ENCODE measurements around the gene GLE1. TPM values are rescaled to one million over a fixed set of nuclear protein-coding genes. Genes with fewer than 3 reads are reported as not detected.

GLE1 gene
- total RNA-seq, 2 experiments from 2014 or later, result 52.5 to 54.4 TPM

- Mint-ChIP-seq H3K27ac (peak within 1 kb of the TSS; percentile 97), H3K27me3 (no peaks in the 10 kb centered on the region), H3K36me3 (ENCODE audit: low read depth) (peaks cover 2% of the 10 kb centered on the region), H3K9me3 (ENCODE audit: low read depth) (no peaks in the 10 kb centered on the region), H3K4me3 (no peak within 1 kb of the TSS), H3K4me1 (peaks cover 34% of the 10 kb centered on the region)
- DNase-seq (peak; percentile 98), ATAC-seq (peak; percentile 78)
- POLR2A ChIA-PET, result interaction anchor here (0.9 to 2.2 kb wide), 7 partner anchors 13 to 476 kb away, joined by 3 to 13 read pairs (median 4); partner anchors contain the start of genes GLE1, SH3GLB2 and ZDHHC12
- CTCF ChIA-PET, result interaction anchor here (0.7 to 2.6 kb wide), 4 partner anchors 11 to 116 kb away, joined by 3 to 8 read pairs (median 4); partner anchors contain the start of gene GLE1
- intact Hi-C loops (cut with DNase I, micrococcal nuclease), result loop anchor here (1.0 to 5.0 kb wide), 24 partner anchors 35 to 570 kb away; partner anchors contain the start of genes ODF2 (in 2 of the 2), URM1 (in 2 of the 2), ZDHHC12 (in 2 of the 2) and BBLN (in 1 of the 2)
Observed at GRCh38 chr9:128552153-128552743, 47.7 kb downstream of the GLE1 start, which contains the start of gene SPTAN1. TSS of gene SPTAN1 (plus strand) at chr9:128552587. CDS start at chr9:128566741, 14,154 bp downstream.

DNA sequence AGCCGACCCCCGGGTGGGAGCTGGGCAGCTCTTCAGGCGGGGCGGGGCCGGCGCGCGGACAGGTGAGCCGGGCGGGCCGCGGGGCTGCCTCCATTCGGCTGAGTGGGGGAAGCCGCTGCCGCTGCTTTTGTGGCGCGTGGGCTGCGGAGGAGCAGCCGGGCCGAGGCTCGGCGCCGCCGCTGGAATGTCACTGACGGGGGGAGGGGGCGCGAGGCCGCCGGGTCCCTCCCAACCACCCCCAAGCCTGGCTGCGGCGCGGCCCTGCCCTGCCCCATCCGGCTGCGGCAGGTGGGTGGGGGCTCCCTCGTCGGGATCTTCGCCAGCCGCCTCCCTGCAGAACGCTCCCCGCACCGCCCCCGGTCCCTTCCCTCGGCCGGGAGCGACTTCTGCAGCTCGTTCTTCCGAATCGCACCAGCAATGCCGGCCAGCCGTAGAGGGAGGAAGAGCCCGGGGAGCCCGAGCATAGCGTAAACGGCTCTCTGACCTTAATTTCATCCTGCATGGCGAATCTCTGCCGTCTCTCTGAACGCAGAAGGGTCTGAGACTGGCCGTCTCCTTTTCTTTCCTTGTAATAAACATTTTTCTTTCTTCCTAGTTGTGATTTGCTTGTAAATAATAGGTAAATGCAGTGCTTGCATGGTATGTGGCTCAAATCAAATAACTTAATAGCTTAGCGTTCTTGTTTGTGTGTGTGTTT lies 48.4 kb downstream of the GLE1 start:
- peaks cover 2% of the 10 kb centered on the region for H3K36me3 Mint-ChIP-seq (ENCODE audit: low read depth)
- peak; percentile 14 for ATAC-seq
- peaks cover 37% of the 10 kb centered on the region for H3K4me1 Mint-ChIP-seq
- no peaks in the 10 kb centered on the region for H3K9me3 Mint-ChIP-seq (ENCODE audit: low read depth)
- intact Hi-C loops (cut with DNase I, micrococcal nuclease), result loop anchor here (1.0 to 5.0 kb wide), 25 partner anchors 34 to 571 kb away; partner anchors contain the start of genes ODF2 (in 2 of the 2), URM1 (in 2 of the 2), ZDHHC12 (in 2 of the 2) and BBLN (in 1 of the 2)
- no peak overlapping the region for H3K4me3 Mint-ChIP-seq
- no peak overlapping the region for H3K27ac Mint-ChIP-seq
- ChIA-PET POLR2A (interaction anchor here (0.6 to 2.2 kb wide), 8 partner anchors 12 to 475 kb away, joined by 3 to 13 read pairs (median 4); partner anchors contain the start of genes GLE1, SH3GLB2 and ZDHHC12), CTCF (interaction anchor here (0.6 to 1.1 kb wide), 5 partner anchors 27 to 395 kb away, joined by 3 to 4 read pairs (median 3); partner anchors contain the start of genes DOLK, GLE1 and NUP188)
- no peaks in the 10 kb centered on the region for H3K27me3 Mint-ChIP-seq
- peak; percentile 71 for DNase-seq

GRCh38 chr9:128553728-128554127 lies 49.2 kb downstream of the GLE1 start:
- no peak overlapping the region for H3K4me3 Mint-ChIP-seq
- ChIA-PET CTCF (interaction anchor here (0.6 to 1.4 kb wide), 3 partner anchors 41 to 394 kb away, joined by 3 to 4 read pairs (median 3); partner anchors contain the start of genes DOLK and NUP188), POLR2A (interaction anchor here (0.6 to 2.2 kb wide), 5 partner anchors 12 to 170 kb away, joined by 3 to 13 read pairs (median 4); partner anchors contain the start of genes GLE1 and ZDHHC12)
- ATAC-seq (no peak), DNase-seq (no peak)
- H3K4me1 Mint-ChIP-seq, result peaks cover 46% of the 10 kb centered on the region
- no peak overlapping the region for H3K27ac Mint-ChIP-seq
- no peaks in the 10 kb centered on the region for H3K27me3 Mint-ChIP-seq
- no peaks in the 10 kb centered on the region for H3K9me3 Mint-ChIP-seq (ENCODE audit: low read depth)
- intact Hi-C loops (cut with DNase I, micrococcal nuclease), result loop anchor here (1.0 to 5.0 kb wide), 12 partner anchors 34 to 571 kb away; partner anchors contain the start of genes DOLPP1 (in 1 of the 2), EEIG1 (in 1 of the 2), ENDOG (in 1 of the 2) and KYAT1 (in 1 of the 2)
- H3K36me3 Mint-ChIP-seq (ENCODE audit: low read depth), result peaks cover 2% of the 10 kb centered on the region

GRCh38 chr9:128554155-128554862 lies 49.8 kb downstream of the GLE1 start:
- H3K27ac Mint-ChIP-seq, result no peak overlapping the region
- peaks cover 51% of the 10 kb centered on the region for H3K4me1 Mint-ChIP-seq
- CTCF ChIA-PET, result interaction anchor here (0.7 to 1.4 kb wide), 2 partner anchors 134 to 905 kb away, joined by 3 to 4 read pairs; no protein-coding TSS in a partner anchor
- peak; percentile 58 for DNase-seq
- no peak for ATAC-seq
- no peaks in the 10 kb centered on the region for H3K9me3 Mint-ChIP-seq (ENCODE audit: low read depth)
- H3K4me3 Mint-ChIP-seq, result no peak overlapping the region
- peaks cover 4% of the 10 kb centered on the region for H3K36me3 Mint-ChIP-seq (ENCODE audit: low read depth)
- intact Hi-C loops (cut with DNase I, micrococcal nuclease), result loop anchor here (2.0 to 5.0 kb wide), 8 partner anchors 33 to 572 kb away; partner anchors contain the start of genes EEIG1 (in 1 of the 2), KYAT1 (in 1 of the 2), LRRC8A (in 1 of the 2) and NAIF1 (in 1 of the 2)
- H3K27me3 Mint-ChIP-seq, result no peaks in the 10 kb centered on the region
- POLR2A ChIA-PET, result interaction anchor here (0.7 to 2.2 kb wide), 3 partner anchors 49 to 170 kb away, joined by 4 to 13 read pairs (median 4); partner anchors contain the start of genes GLE1 and ZDHHC12

DNA sequence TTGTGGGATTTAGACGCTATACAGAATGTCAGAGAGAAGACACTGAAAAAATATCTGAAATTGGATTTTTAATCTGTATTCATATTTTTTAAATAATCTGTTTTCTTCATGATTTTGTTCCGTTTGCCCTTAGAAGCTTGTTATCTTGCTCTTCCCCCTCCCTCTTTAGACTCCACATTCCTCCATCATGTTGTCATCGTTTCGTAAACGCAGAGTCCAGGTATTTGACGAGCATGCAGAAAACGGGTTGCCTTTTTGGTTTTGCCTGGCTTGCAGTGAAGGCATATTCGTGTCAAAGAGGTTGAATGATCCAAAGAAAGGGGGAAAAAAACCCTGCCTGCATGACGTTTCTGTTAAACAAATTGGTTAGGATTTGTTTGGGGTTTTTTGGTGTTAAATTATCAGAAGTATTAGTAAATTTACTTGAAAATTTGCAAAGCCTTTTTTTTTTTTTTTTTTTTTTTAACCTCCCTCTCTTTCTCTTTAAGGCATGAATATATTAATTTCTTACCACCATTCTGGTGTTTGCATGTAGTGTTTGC lies 50.7 kb downstream of the GLE1 start:
- intact Hi-C loops (cut with DNase I, micrococcal nuclease), result loop anchor here in 1 of 2 experiments (2.0 kb wide), 1 partner anchor 130 kb away; no protein-coding TSS in a partner anchor
- Mint-ChIP-seq H3K4me3 (no peak overlapping the region), H3K27ac (no peak overlapping the region), H3K27me3 (no peaks in the 10 kb centered on the region), H3K36me3 (ENCODE audit: low read depth) (peaks cover 4% of the 10 kb centered on the region), H3K4me1 (peaks cover 42% of the 10 kb centered on the region), H3K9me3 (ENCODE audit: low read depth) (no peaks in the 10 kb centered on the region)
- ChIA-PET CTCF (interaction anchor here (0.7 to 1.2 kb wide), 3 partner anchors 9 to 904 kb away, joined by 3 to 4 read pairs (median 3); no protein-coding TSS in a partner anchor), POLR2A (interaction anchor here (0.6 kb wide), 1 partner anchor 463 kb away, joined by 6 read pairs; no protein-coding TSS in a partner anchor)
- DNase-seq, result no peak
- ATAC-seq, result no peak

DNA sequence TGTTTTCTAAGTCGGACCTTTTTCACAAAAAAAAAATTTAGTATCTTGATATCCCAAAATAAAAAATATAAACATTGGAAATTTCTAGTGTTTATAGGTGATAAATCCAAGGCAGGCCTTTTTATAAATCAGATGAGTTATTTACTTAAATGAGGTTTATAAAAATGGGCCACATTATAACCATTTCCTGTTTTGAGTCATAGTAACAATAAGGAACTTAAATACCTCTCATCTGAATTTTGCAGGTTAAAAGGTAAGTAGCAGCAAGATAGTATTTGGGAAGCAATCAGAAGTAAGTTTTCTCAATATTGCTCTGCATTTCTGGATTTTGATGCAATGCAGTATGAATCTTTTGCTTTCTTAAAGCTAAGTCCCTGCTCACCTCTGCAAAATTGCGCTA lies 51.8 kb downstream of the GLE1 start:
- Mint-ChIP-seq H3K4me1 (peaks cover 33% of the 10 kb centered on the region), H3K27me3 (no peaks in the 10 kb centered on the region), H3K9me3 (ENCODE audit: low read depth) (no peaks in the 10 kb centered on the region), H3K27ac (no peak overlapping the region), H3K4me3 (no peak overlapping the region), H3K36me3 (ENCODE audit: low read depth) (peaks cover 4% of the 10 kb centered on the region)
- ATAC-seq, result no peak
- DNase-seq, result no peak
- POLR2A ChIA-PET, result no interaction called here
- CTCF ChIA-PET, result interaction anchor here (0.9 to 1.1 kb wide), 3 partner anchors 10 to 261 kb away, joined by 3 read pairs; no protein-coding TSS in a partner anchor
- intact Hi-C loops (cut with DNase I, micrococcal nuclease), result no loop called here

GRCh38 chr9:128556926-128557634 lies 52.6 kb downstream of the GLE1 start:
- intact Hi-C loops (cut with DNase I, micrococcal nuclease), result no loop called here
- no peak for ATAC-seq
- ChIA-PET CTCF (interaction anchor here (0.6 to 1.1 kb wide), 2 partner anchors 145 to 307 kb away, joined by 3 read pairs; no protein-coding TSS in a partner anchor), POLR2A (no interaction called here)
- peaks cover 6% of the 10 kb centered on the region for H3K36me3 Mint-ChIP-seq (ENCODE audit: low read depth)
- DNase-seq, result no peak
- no peak overlapping the region for H3K27ac Mint-ChIP-seq
- H3K27me3 Mint-ChIP-seq, result no peaks in the 10 kb centered on the region
- H3K9me3 Mint-ChIP-seq (ENCODE audit: low read depth), result no peaks in the 10 kb centered on the region
- no peak overlapping the region for H3K4me3 Mint-ChIP-seq
- peaks cover 29% of the 10 kb centered on the region for H3K4me1 Mint-ChIP-seq

DNA sequence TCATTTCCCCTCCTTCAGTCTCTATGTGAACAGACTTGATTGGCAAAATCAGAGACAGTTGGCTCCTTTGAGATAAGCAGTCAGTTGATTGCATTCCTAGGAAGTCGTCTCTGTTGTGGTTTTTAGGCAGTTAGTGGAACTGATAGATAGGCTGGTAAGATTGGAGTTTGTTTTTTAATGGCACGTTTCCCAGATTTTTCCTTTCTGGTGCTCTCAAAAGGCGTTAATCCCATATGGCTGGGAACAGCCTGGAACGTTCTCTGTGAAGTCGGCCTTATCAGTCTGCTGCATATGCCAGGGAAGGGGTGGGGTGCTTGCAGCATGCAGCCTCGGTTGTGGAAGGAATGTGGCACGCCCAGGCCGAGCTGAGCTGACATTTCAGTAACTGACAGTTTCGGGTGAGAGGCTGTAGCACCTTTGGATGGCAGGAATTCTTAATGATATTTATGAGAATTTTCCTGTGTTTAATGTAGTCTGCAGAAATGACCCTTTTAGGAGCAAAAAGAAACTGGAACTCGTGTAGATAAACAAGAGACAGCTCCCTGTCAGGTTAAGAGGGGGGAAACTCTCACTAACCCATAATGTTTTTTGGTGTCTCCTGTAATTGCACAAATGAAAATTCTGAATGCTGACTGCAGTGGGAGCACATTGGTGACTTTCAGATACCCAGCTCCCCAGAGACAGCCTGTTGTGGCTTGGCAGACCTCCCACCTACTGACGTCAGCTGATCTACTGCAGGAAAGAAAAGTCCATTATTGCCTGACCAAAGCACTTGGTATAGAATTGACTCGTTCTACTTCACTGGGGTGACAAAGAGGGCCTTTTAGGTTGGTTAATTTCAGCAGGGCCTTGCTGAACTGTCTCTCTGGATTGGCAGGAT lies 54.2 kb downstream of the GLE1 start:
- POLR2A ChIA-PET, result interaction anchor here (0.7 to 0.8 kb wide), 4 partner anchors 9 to 138 kb away, joined by 3 to 4 read pairs (median 3); no protein-coding TSS in a partner anchor
- peaks cover 29% of the 10 kb centered on the region for H3K4me1 Mint-ChIP-seq
- intact Hi-C loops (cut with DNase I, micrococcal nuclease), result no loop called here

DNA sequence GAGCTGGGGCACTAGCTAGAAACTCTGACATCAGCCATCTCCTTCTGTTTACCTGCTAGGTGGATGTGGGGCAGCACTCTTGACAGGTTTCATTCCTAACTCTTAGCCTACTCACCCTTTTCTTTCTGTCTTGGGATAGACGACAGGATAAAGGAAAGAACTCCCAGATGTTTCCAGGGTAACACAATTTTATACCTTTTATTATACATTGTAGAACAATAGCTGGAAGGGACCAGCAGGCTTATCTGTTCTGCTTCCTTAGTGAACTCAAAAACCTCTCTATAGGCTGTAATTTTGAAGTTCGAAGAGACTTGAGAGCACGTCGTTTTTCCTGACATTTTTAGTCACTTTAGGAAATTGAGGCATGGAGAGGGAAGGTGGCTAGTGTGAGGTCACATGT lies 61.1 kb downstream of the GLE1 start:
- ATAC-seq (no peak), DNase-seq (no peak)
- Mint-ChIP-seq H3K4me3 (no peak overlapping the region), H3K4me1 (peaks cover 11% of the 10 kb centered on the region), H3K9me3 (ENCODE audit: low read depth) (no peaks in the 10 kb centered on the region), H3K27ac (no peak overlapping the region), H3K27me3 (no peaks in the 10 kb centered on the region), H3K36me3 (ENCODE audit: low read depth) (peaks cover 29% of the 10 kb centered on the region)
- ChIA-PET POLR2A (interaction anchor here (0.7 kb wide), 1 partner anchor 12 kb away, joined by 7 read pairs; no protein-coding TSS in a partner anchor), CTCF (interaction anchor here (0.6 to 1.1 kb wide), 4 partner anchors 32 to 441 kb away, joined by 3 to 4 read pairs (median 4); no protein-coding TSS in a partner anchor)
- intact Hi-C loops (cut with DNase I, micrococcal nuclease), result no loop called here

More for the DNA sequence above, 54.2 kb downstream of the GLE1 start:
- DNase-seq (peak; percentile 79), ATAC-seq (peak; percentile 70)
- Mint-ChIP-seq H3K36me3 (ENCODE audit: low read depth) (peaks cover 8% of the 10 kb centered on the region), H3K27ac (peak overlapping the region; percentile 56), H3K4me3 (no peak overlapping the region), H3K9me3 (ENCODE audit: low read depth) (no peaks in the 10 kb centered on the region), H3K27me3 (no peaks in the 10 kb centered on the region)
- CTCF ChIA-PET, result interaction anchor here (1.0 kb wide), 1 partner anchor 9 kb away, joined by 3 read pairs; no protein-coding TSS in a partner anchor

All from activated CD4-positive, alpha-beta T cell treated with anti-CD3 and anti-CD28 coated beads for 36 hours (primary cell).